PC-3 (cell line): Measurements from ENCODE around the gene CHIA. TPM values are rescaled to one million over a fixed set of nuclear protein-coding genes. Genes with fewer than 3 reads are reported as not detected.

Experiments used
- ATAC-seq: fragments of 200-7000 bp; cut with Tn5 transposase; 2 replicates; pipeline ENCODE4 v1.9.1; 2020; ENCODE audit warnings: mild to moderate bottlenecking, moderate library complexity
- BruUV-seq: library from RNA; stranded (reverse); fragments of 400-500 nt; replicated peaks from 2 replicates; lab custom pipeline; 2021; lab: Mats Ljungman, UMichigan
- CTCF ChIA-PET: fragments of 300-600 bp; sonication (Branson Sonifier 250); formaldehyde crosslinking; loops from one replicate; lab custom pipeline; 2022; ENCODE audit warnings: antibody characterized with exemption; lab: Charles Lee
- POLR2A ChIA-PET: fragments of 300-600 bp; sonication (Branson Sonifier 250); formaldehyde crosslinking; loops from one replicate; lab custom pipeline; 2022; ENCODE audit warnings: antibody characterized with exemption; ENCODE audit not compliant: unreplicated experiment; lab: Charles Lee
- DNase-seq: peaks from one replicate; pipeline ENCODE4 v3.0.0-alpha.2; 2015
- H2AFZ ChIP-seq: fragments of 300-600 bp; sonication (generic); 2 replicates; pipeline ENCODE4 v1.6.0; 2016; ENCODE audit warnings: antibody characterized with exemption, low read length
- H3F3A ChIP-seq: fragments of 300-600 bp; sonication (generic); one replicate; pipeline ENCODE4 v1.6.0; 2017; ENCODE audit warnings: antibody characterized with exemption, low read length, control low read depth, mild to moderate bottlenecking; ENCODE audit not compliant: unreplicated experiment
- H3K27ac ChIP-seq: fragments of 300-600 bp; sonication (generic); 2 replicates; pipeline ENCODE4 v1.5.1; 2016; ENCODE audit warnings: mild to moderate bottlenecking, low read length
- H3K27me3 ChIP-seq: fragments of 300-600 bp; sonication (generic); 2 replicates; pipeline ENCODE4 v1.6.1; 2016; ENCODE audit warnings: low read length, mixed read lengths
- H3K36me3 ChIP-seq: fragments of 300-600 bp; sonication (generic); 2 replicates; pipeline ENCODE4 v1.6.1; 2016; ENCODE audit warnings: low read depth, mixed run types, low read length, mixed read lengths
- H3K4me1 ChIP-seq: fragments of 300-600 bp; sonication (generic); 2 replicates; pipeline ENCODE4 v1.5.1; 2016; ENCODE audit warnings: low read length; ENCODE audit not compliant: insufficient read depth
- H3K4me2 ChIP-seq: fragments of 300-600 bp; sonication (generic); 2 replicates; pipeline ENCODE4 v1.6.0; 2016; ENCODE audit warnings: low read length
- H3K4me3 ChIP-seq: fragments of 300-600 bp; sonication (generic); 2 replicates; pipeline ENCODE4 v1.5.1; 2016; ENCODE audit warnings: mild to moderate bottlenecking, low read length, mixed read lengths
- H3K79me2 ChIP-seq: fragments of 300-600 bp; sonication (generic); 2 replicates; pipeline ENCODE4 v1.6.1; 2017; ENCODE audit warnings: low read length, mixed read lengths
- H3K9ac ChIP-seq: fragments of 300-600 bp; sonication (generic); 2 replicates; pipeline ENCODE4 v1.6.0; 2016; ENCODE audit warnings: mild to moderate bottlenecking, low read length
- H3K9me2 ChIP-seq: fragments of 300-600 bp; sonication (generic); replicated peaks from 2 replicates; pipeline ENCODE4 v1.6.1; 2016; ENCODE audit warnings: mixed run types, low read length, mixed read lengths
- H3K9me3 ChIP-seq: fragments of 300-600 bp; sonication (generic); 2 replicates; pipeline ENCODE4 v1.6.1; 2016; ENCODE audit warnings: low read length, mixed read lengths
- H4K20me1 ChIP-seq: fragments of 300-600 bp; sonication (generic); 2 replicates; pipeline ENCODE4 v1.6.1; 2016; ENCODE audit warnings: low read length, mixed read lengths
- EZH2 ChIP-seq: fragments of 300-600 bp; sonication (generic); IDR thresholded peaks from one replicate; pipeline ENCODE4 v1.6.1; 2017; ENCODE audit warnings: antibody characterized with exemption, mild to moderate bottlenecking, low read length; ENCODE audit not compliant: unreplicated experiment
- EZH2phosphoT487 ChIP-seq: fragments of 300-600 bp; sonication (generic); IDR thresholded peaks from 2 replicates; pipeline ENCODE4 v1.6.1; 2018; ENCODE audit warnings: mild to moderate bottlenecking, antibody characterized with exemption, low read length, borderline replicate concordance
- intact Hi-C: fragments of 100-400 bp; cut with micrococcal nuclease; formaldehyde crosslinking; loops from 2 replicates; pipeline ENCODE4 v1.9.0; 2023
- total RNA-seq: library from RNA; depleted of rRNA; stranded (reverse); fragments of >200 nt; gene quantifications from 2 replicates; pipeline ENCODE4 v1.2.3, GENCODE V29; 2014
- TF ChIP-seq, protein P1 (sequence below): fragments of 300-600 bp; sonication (generic); conservative IDR thresholded peaks from 2 replicates; pipeline ENCODE4 v1.5.1; 2017; ENCODE audit warnings: antibody characterized with exemption, low read depth, mild to moderate bottlenecking, low read length

The CHIA gene
- total RNA-seq, 1 experiment from 2014 or later: not detected

DNA sequence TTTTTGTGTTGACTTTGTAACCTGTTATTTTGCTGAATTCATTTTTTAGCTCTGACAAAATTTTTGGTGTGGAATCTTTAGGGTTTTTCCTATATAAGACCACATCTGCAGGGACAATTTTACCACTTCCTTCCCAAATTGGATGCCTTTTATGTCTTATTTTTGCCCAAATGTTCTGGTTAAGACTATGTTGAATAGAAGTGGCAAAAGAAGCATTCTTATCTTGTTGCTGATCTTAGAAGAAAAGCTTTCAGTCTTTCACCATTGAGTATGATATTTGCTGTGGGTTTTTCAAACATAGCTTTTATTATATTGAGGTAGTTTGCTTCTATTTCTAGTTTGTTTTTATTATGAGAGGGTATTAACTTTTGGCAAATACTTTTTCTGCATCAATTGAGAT lies 3.7 kb downstream of the CHIA start:
- POLR2A ChIA-PET: no interaction called here

DNA sequence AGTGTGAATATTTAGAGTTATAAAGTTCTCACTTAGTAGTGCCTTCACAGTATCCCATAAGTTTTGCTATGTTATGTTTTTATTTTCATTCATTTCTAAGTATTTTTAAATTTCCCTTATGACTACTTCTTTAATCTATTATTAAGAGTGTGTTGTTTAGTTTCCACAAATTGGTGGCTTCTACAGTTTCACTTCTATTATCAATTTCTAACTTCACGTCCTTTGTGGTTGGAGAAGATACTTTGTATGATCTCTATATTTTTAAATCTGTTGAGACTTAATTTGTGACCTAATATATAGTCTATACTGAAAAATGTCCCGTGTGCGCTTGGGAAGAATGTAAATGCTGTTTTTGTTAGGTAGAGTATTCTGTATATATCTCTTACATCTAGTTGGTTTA lies 11.7 kb downstream of the CHIA start:
- Histone ChIP-seq H3K79me2 (no peaks in the 10 kb centered on the region), H2AFZ (no peak overlapping the region), H3K4me2 (no peak overlapping the region), H3K9ac (no peak overlapping the region), H3K27me3 (peaks cover 7% of the 10 kb centered on the region; the same call in 1 of the 2 replicates), H3K4me1 (no peaks in the 10 kb centered on the region), H4K20me1 (no peaks in the 10 kb centered on the region), H3K27ac (no peak overlapping the region), H3K9me2 (no peaks in the 10 kb centered on the region), H3K36me3 (no peaks in the 10 kb centered on the region), H3K4me3 (no peak overlapping the region), H3F3A (no peaks in the 10 kb centered on the region), H3K9me3 (peaks cover 4% of the 10 kb centered on the region; the same call in 1 of the 2 replicates)
- no TSS peak for BruUV-seq
- intact Hi-C loops: no loop called here
- POLR2A ChIA-PET: no interaction called here
- CTCF ChIA-PET: no interaction called here
- DNase-seq: no peak
- TF ChIP-seq, protein P1, sequence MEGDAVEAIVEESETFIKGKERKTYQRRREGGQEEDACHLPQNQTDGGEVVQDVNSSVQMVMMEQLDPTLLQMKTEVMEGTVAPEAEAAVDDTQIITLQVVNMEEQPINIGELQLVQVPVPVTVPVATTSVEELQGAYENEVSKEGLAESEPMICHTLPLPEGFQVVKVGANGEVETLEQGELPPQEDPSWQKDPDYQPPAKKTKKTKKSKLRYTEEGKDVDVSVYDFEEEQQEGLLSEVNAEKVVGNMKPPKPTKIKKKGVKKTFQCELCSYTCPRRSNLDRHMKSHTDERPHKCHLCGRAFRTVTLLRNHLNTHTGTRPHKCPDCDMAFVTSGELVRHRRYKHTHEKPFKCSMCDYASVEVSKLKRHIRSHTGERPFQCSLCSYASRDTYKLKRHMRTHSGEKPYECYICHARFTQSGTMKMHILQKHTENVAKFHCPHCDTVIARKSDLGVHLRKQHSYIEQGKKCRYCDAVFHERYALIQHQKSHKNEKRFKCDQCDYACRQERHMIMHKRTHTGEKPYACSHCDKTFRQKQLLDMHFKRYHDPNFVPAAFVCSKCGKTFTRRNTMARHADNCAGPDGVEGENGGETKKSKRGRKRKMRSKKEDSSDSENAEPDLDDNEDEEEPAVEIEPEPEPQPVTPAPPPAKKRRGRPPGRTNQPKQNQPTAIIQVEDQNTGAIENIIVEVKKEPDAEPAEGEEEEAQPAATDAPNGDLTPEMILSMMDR: no peak
- TF ChIP-seq EZH2: no peak
- no peak for TF ChIP-seq EZH2phosphoT487
- ATAC-seq: no peak

More for the DNA sequence above, 3.7 kb downstream of the CHIA start:
- Histone ChIP-seq H3K9me3 (no peaks in the 10 kb centered on the region), H3K4me3 (no peak overlapping the region), H3K27ac (no peak overlapping the region), H3K9ac (no peak overlapping the region), H3K4me1 (no peaks in the 10 kb centered on the region), H3K27me3 (peaks cover 3% of the 10 kb centered on the region; the same call in 1 of the 2 replicates), H3K9me2 (no peaks in the 10 kb centered on the region), H3K36me3 (no peaks in the 10 kb centered on the region), H4K20me1 (no peaks in the 10 kb centered on the region), H2AFZ (no peak overlapping the region), H3K79me2 (no peaks in the 10 kb centered on the region), H3K4me2 (no peak overlapping the region), H3F3A (no peaks in the 10 kb centered on the region)
- intact Hi-C loops: no loop called here
- TF ChIP-seq EZH2: no peak
- TF ChIP-seq, protein P1: no peak
- TF ChIP-seq EZH2phosphoT487: no peak
- no TSS peak for BruUV-seq
- DNase-seq: no peak
- ATAC-seq: no peak
- CTCF ChIA-PET: no interaction called here

DNA sequence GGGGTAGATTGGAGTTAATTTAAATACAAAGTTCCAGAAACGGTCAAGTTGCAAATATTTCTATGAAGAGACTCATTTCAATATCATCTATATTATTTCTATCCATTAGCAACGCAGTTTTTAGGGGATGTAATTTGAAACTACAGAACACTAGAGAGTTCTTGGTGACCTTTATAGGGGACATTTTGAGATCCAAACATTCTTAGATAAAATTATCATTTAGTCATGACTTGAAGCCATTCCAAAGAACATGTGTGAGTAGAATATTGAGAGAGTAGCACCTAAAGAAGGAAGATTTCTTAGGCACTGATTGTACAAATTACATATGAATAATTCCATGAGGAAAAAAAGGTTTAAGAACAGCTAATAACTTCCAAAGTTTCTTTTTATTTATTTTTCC lies 19.0 kb downstream of the CHIA start:
- Histone ChIP-seq H2AFZ (no peak overlapping the region), H3K4me2 (no peak overlapping the region), H3F3A (no peaks in the 10 kb centered on the region), H3K27ac (no peak overlapping the region), H3K9me2 (no peaks in the 10 kb centered on the region), H3K79me2 (no peaks in the 10 kb centered on the region), H3K9ac (no peak overlapping the region), H3K9me3 (no peaks in the 10 kb centered on the region), H4K20me1 (no peaks in the 10 kb centered on the region), H3K4me3 (no peak overlapping the region), H3K27me3 (peaks cover 50% of the 10 kb centered on the region), H3K4me1 (no peaks in the 10 kb centered on the region), H3K36me3 (no peaks in the 10 kb centered on the region)
- no TSS peak for BruUV-seq
- intact Hi-C loops: no loop called here
- no peak for TF ChIP-seq EZH2phosphoT487
- TF ChIP-seq, protein P1: no peak
- no peak for TF ChIP-seq EZH2
- ChIA-PET POLR2A (no interaction called here), CTCF (no interaction called here)
- no peak for DNase-seq
- no peak for ATAC-seq
